HepG2 (cell line): ENCODE measurements around the gene PALM. TPM values are rescaled to one million over a fixed set of nuclear protein-coding genes. Genes with fewer than 3 reads are reported as not detected.

Experiments used
- ATAC-seq: fragments of 200-7000 bp; cut with Tn5 transposase; 3 replicates; pipeline ENCODE4 v1.9.1; 2020; ENCODE audit warnings: mild to moderate bottlenecking, moderate library complexity
- BruUV-seq: library from RNA; stranded (reverse); fragments of 400-500 nt; replicated peaks from 2 replicates; lab custom pipeline; 2021; lab: Mats Ljungman, UMichigan
- CTCF ChIA-PET: fragments of 300-600 bp; formaldehyde crosslinking; extraction: SDS; loops from one replicate; lab custom pipeline; 2021; ENCODE audit warnings: low total read pairs, inconsistent platforms, low intra/inter-chr PET ratio; lab: Yijun Ruan, JAX
- POLR2A ChIA-PET: fragments of 350-600 bp; sonication (Branson Sonifier 250); formaldehyde crosslinking; loops from one replicate; lab custom pipeline; 2020; ENCODE audit warnings: antibody characterized with exemption, inconsistent platforms; lab: Yijun Ruan, JAX
- DNase-seq: peaks from one replicate; pipeline ENCODE4 v3.0.0-alpha.2; 2015; ENCODE audit warnings: low spot score
- FAIRE-seq: peaks from 3 replicates; lab custom pipeline; 2011; peaks lifted over from hg19 to GRCh38; lab: Jason Lieb, UNC
- H2AFZ ChIP-seq: one replicate; pipeline ENCODE4 v1.6.1; 2011; ENCODE audit warnings: low read length, inconsistent platforms
- H3K27ac ChIP-seq: fragments of 300-600 bp; 3 replicates; pipeline ENCODE4 v1.8.0; 2011; ENCODE audit warnings: mixed run types, mild to moderate bottlenecking, mixed read lengths, low read length, inconsistent platforms; ENCODE audit not compliant: insufficient read depth; ENCODE audit errors: extremely low read length
- H3K27me3 ChIP-seq, 2 experiments: fragments of 200-600 bp in 1 of 2; 2 replicates in 1 of 2; 3 replicates in 1 of 2; pipeline versions ENCODE4 v1.6.0 to v1.8.0; 2011; ENCODE audit warnings: low read length in 2 of 2, mild to moderate bottlenecking in 2 of 2, moderate library complexity in 2 of 2, inconsistent platforms in 1 of 2; ENCODE audit not compliant: insufficient read depth in 2 of 2, control insufficient read depth in 1 of 2
- H3K36me3 ChIP-seq, 2 experiments: fragments of 200-600 bp in 1 of 2; replicated peaks in 1 of 2; 2 replicates in 1 of 2; 3 replicates in 1 of 2; pipeline versions ENCODE4 v1.5.1 to v1.8.0; 2011; ENCODE audit warnings: low read length in 2 of 2, inconsistent platforms in 1 of 2; ENCODE audit not compliant: insufficient read depth in 2 of 2, control insufficient read depth in 1 of 2
- H3K4me1 ChIP-seq: 2 replicates; pipeline ENCODE4 v1.5.1; 2012; ENCODE audit warnings: low read length, inconsistent platforms; ENCODE audit not compliant: insufficient read depth
- H3K4me2 ChIP-seq: 2 replicates; pipeline ENCODE4 v1.6.0; 2011; ENCODE audit warnings: low read depth, low read length, inconsistent platforms
- H3K4me3 ChIP-seq, 3 experiments: fragments of 200-600 bp in 1 of 3; sonication (generic), shearing (Covaris generic) in 1 of 3; replicated peaks in 1 of 3; 2 replicates each; pipeline ENCODE4 v1.5.1; 2011 to 2016; ENCODE audit warnings: low read length in 3 of 3, inconsistent platforms in 2 of 3, low read depth in 2 of 3, mild to moderate bottlenecking in 2 of 3, control low read depth in 1 of 3, mixed read lengths in 1 of 3; ENCODE audit not compliant: insufficient read depth in 1 of 3
- H3K79me2 ChIP-seq: one replicate; pipeline ENCODE4 v1.6.1; 2011; ENCODE audit warnings: low read length, inconsistent platforms; ENCODE audit not compliant: insufficient read depth
- H3K9ac ChIP-seq: 2 replicates; pipeline ENCODE4 v1.6.0; 2011; ENCODE audit warnings: mild to moderate bottlenecking, low read depth, low read length, inconsistent platforms; ENCODE audit not compliant: insufficient read depth
- H3K9me3 ChIP-seq: 2 replicates; pipeline ENCODE4 v1.5.1; 2012; ENCODE audit warnings: mild to moderate bottlenecking, low read length
- H4K20me1 ChIP-seq: 2 replicates; pipeline ENCODE4 v1.6.0; 2011; ENCODE audit warnings: inconsistent platforms, mild to moderate bottlenecking, low read length, moderate library complexity; ENCODE audit not compliant: insufficient read depth
- CBX2 ChIP-seq, 2 experiments: fragments of 200-600 bp in 1 of 2; sonication (generic); formaldehyde crosslinking in 1 of 2; IDR thresholded peaks; 2 replicates each; pipeline versions ENCODE4 v1.7.0 to v1.8.1; 2018 to 2022; ENCODE audit warnings: low read depth in 2 of 2, low read length in 1 of 2, mild to moderate bottlenecking in 1 of 2, missing genetic modification reagents in 1 of 2
- DNMT1 ChIP-seq: sonication (generic); formaldehyde crosslinking; IDR thresholded peaks from 2 replicates; pipeline ENCODE4 v1.5.1; 2020; ENCODE audit warnings: mild to moderate bottlenecking, missing genetic modification reagents
- SRSF1 ChIP-seq: fragments of 200-400 bp; formaldehyde crosslinking; optimal IDR thresholded peaks from 2 replicates; pipeline ENCODE3; 2017; ENCODE audit warnings: mild to moderate bottlenecking, low read depth, low read length, moderate library complexity
- ZBTB43 ChIP-seq: sonication (generic); formaldehyde crosslinking; conservative IDR thresholded peaks from 2 replicates; pipeline ENCODE4 v1.4.0; 2020; ENCODE audit warnings: missing genetic modification reagents
- ZNF17 ChIP-seq: sonication (generic); formaldehyde crosslinking; IDR thresholded peaks from 2 replicates; pipeline ENCODE4 v1.5.0; 2020; ENCODE audit warnings: mild to moderate bottlenecking, missing genetic modification reagents
- WGBS: methylation state at CpG from one replicate; pipeline ENCODE4 v1.1.6; 2017; ENCODE audit warnings: low lambda C conversion rate; 5-methylcytosine and 5-hydroxymethylcytosine counted together
- in situ Hi-C: cut with HindIII; loops from 2 replicates; pipeline ENCODE4 v1.10.0; 2017; ENCODE audit warnings: low pct_unique_long_range_greater_than_20kb; ENCODE audit not compliant: extremely low pct_ligation_motif_present
- intact Hi-C: fragments of 100-400 bp; cut with micrococcal nuclease; formaldehyde crosslinking; loops from one replicate; pipeline ENCODE4 v1.10.0; 2022; ENCODE audit not compliant: unreplicated experiment
- polyA plus RNA-seq, 8 experiments: library from polyadenylated mRNA; depleted of rRNA in 3 of 8; stranded (reverse) in 7 of 8; unstranded in 1 of 8; fragments of >200 nt; fragmentation: Illumina TruSeq in 4 of 8; extraction: Trizol in 4 of 8; gene quantifications; 2 replicates each; pipeline versions ENCODE4 v1.2.1 to v1.2.3, GENCODE V29; 2011 to 2016; ENCODE audit warnings: low read depth in 4 of 8, missing spikeins in 1 of 8, mixed read lengths in 1 of 8; ENCODE audit not compliant: insufficient read depth in 1 of 8
- total RNA-seq, 5 experiments: library from RNA; depleted of rRNA; stranded (reverse); fragments of >200 nt; fragmentation: Illumina TruSeq; extraction: Trizol; gene quantifications; 2 replicates each; pipeline ENCODE4 v1.2.3, GENCODE V29; 2016; ENCODE audit warnings: low read depth in 1 of 5
- TF ChIP-seq, protein P1 (sequence below): sonication (generic); formaldehyde crosslinking; conservative IDR thresholded peaks from 2 replicates; pipeline ENCODE4 v1.4.0; 2020; ENCODE audit warnings: missing genetic modification reagents

Gene PALM
- total and polyA plus RNA-seq, 2 of the 13 experiments (the other 11 are each of a cell fraction or from before 2014, with no cell fraction given): 4.0 to 9.7 TPM

DNA sequence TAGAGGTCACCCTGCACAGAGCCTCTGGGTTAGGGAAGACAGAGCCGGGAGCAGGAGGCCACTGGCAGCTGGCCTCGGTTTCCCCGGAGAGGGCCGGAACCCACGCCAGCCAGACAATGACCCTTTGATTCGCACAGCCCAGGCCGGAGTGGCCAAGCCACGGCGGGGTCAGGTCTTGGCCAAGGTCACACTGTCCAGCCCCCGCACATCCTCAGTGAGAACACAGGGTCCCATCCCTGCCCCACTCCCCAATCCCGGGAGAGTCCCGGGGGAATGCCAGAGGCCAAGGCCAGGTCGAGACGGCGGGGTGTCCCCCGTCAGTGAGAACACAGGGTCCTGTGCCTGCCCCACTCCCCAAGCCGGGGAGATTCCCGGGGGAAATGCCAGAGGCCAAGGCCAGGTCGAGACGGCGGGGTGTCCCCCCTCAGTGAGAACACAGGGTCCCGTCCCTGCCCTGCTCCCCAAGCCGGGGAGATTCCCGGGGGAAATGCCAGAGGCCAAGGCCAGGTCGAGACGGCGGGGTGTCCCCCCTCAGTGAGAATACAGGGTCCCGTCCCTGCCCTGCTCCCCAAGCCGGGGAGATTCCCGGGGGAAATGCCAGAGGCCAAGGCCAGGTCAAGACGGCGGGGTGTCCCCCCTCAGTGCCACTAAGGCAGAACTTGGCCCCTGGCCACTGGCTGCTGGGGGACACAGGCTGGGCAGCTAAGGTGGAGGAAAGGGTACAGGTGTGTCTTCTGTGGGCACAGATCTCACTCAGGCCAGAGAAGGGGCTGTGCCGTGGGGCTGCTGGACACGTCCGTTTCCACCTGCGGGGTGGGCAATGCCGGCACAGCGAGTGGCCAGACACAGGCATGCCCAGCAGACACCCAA is 34.2 kb upstream of the PALM start (continued):
- TF ChIP-seq, protein P1, sequence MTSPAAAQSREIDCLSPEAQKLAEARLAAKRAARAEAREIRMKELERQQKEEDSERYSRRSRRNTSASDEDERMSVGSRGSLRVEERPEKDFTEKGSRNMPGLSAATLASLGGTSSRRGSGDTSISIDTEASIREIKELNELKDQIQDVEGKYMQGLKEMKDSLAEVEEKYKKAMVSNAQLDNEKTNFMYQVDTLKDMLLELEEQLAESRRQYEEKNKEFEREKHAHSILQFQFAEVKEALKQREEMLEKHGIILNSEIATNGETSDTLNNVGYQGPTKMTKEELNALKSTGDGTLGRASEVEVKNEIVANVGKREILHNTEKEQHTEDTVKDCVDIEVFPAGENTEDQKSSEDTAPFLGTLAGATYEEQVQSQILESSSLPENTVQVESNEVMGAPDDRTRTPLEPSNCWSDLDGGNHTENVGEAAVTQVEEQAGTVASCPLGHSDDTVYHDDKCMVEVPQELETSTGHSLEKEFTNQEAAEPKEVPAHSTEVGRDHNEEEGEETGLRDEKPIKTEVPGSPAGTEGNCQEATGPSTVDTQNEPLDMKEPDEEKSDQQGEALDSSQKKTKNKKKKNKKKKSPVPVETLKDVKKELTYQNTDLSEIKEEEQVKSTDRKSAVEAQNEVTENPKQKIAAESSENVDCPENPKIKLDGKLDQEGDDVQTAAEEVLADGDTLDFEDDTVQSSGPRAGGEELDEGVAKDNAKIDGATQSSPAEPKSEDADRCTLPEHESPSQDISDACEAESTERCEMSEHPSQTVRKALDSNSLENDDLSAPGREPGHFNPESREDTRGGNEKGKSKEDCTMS: no peak
- no peak for TF ChIP-seq ZNF17 (CRISPR knock-in tag)
- no peak for TF ChIP-seq ZBTB43 (CRISPR knock-in tag)
- no peak for TF ChIP-seq CBX2 (IDR thresholded peaks at IDR 0.05; ENCODE audit: low read depth, low read length)
- no peak for TF ChIP-seq CBX2 (CRISPR knock-in tag; IDR thresholded peaks at IDR 0.05; ENCODE audit: low read depth)

- CTCF ChIA-PET: no interaction called here
These were observed 32.8 kb upstream of the PALM start for GRCh38 chr19:676007-676338.

More at GRCh38 chr19:676007-676338, 32.8 kb upstream of the PALM start:
- Histone ChIP-seq H3K27ac (no peak overlapping the region), H3K4me3 (peak overlapping the region; percentile 54 to 76 (median 69)), H3K27me3 (peaks cover 0 to 7% of the 10 kb centered on the region in 2 experiments; a peak in 1 of 5 replicates), H3K79me2 (no peaks in the 10 kb centered on the region), H3K4me2 (peak overlapping the region; percentile 86), H3K4me1 (peaks cover 78% of the 10 kb centered on the region), H3K9me3 (no peaks in the 10 kb centered on the region), H4K20me1 (no peaks in the 10 kb centered on the region), H2AFZ (no peak overlapping the region), H3K36me3 (no peaks in the 10 kb centered on the region), H3K9ac (no peak overlapping the region)
- DNase-seq (no peak), ATAC-seq (no peak), FAIRE-seq (no peak)
- intact Hi-C loops: no loop called here
- no TSS peak for BruUV-seq
- 0% methylated on average over 7 of the region's 31 CpGs for WGBS
- TF ChIP-seq SRSF1 (peak; percentile 3), DNMT1 (CRISPR knock-in tag) (no peak)
- POLR2A ChIA-PET: interaction anchor here (0.8 to 3.8 kb wide), 6 partner anchors 10 to 62 kb away, joined by 4 to 27 read pairs (median 6); partner anchors contain the start of genes PALM and RNF126
- in situ Hi-C loops: no loop called here
